Measurements from ENCODE around the gene KLF5. TPM values are rescaled to one million over a fixed set of nuclear protein-coding genes. Genes with fewer than 3 reads are reported as not detected.

Gene KLF5
- total RNA-seq, 1 experiment from 2014 or later = 65.9 TPM

GRCh38 chr13:73018336-73018735, 40.5 kb upstream of the KLF5 start:
- H3K9me2 ChIP-seq (ENCODE audit: insufficient read depth) = no peaks in the 10 kb centered on the region
- H3K27ac ChIP-seq = peak overlapping the region; percentile 53
- H3K27me3 ChIP-seq (ENCODE audit: insufficient read depth, low read depth) = no peaks in the 10 kb centered on the region
- no peak for TF ChIP-seq CTCF (conservative IDR thresholded peaks at IDR 0.05)
- TF ChIP-seq EZH2 (IDR thresholded peaks at IDR 0.05; ENCODE audit: low read depth) = no peak
- H3K4me3 ChIP-seq = no peak overlapping the region
- H3K4me2 ChIP-seq = peak overlapping the region; percentile 26; the same call in 1 of the 2 replicates
- CTCF ChIA-PET = no interaction called here
- H3K4me1 ChIP-seq (replicated peaks; ENCODE audit: insufficient read depth) = peaks cover 12% of the 10 kb centered on the region; the same call in 1 of the 2 replicates
- POLR2A ChIA-PET (ENCODE audit: unreplicated experiment) = interaction anchor here (0.6 kb wide), 2 partner anchors 42 to 412 kb away, joined by 3 to 4 read pairs; no protein-coding TSS in a partner anchor
- H3K79me2 ChIP-seq (ENCODE audit: low read depth) = no peaks in the 10 kb centered on the region
- H4K20me1 ChIP-seq (ENCODE audit: insufficient read depth) = no peaks in the 10 kb centered on the region
- no peaks in the 10 kb centered on the region for H3K9me3 ChIP-seq (ENCODE audit: insufficient read depth, low read depth)
- no peak overlapping the region for H2AFZ ChIP-seq
- BruUV-seq (replicated peaks) = no TSS peak
- intact Hi-C loops (cut with micrococcal nuclease; ENCODE audit: unreplicated experiment) = no loop called here
- peak in 1 of 2 experiments; percentile 72 for DNase-seq
- H3F3A ChIP-seq (ENCODE audit: insufficient read depth, low read depth) = peaks cover 10% of the 10 kb centered on the region
- H3K36me3 ChIP-seq (ENCODE audit: low read depth) = no peaks in the 10 kb centered on the region; the same call in 1 of the 2 replicates

GRCh38 chr13:73025217-73026012, 33.4 kb upstream of the KLF5 start:
- H3K27ac ChIP-seq = peak overlapping the region; percentile 28
- ChIA-PET POLR2A (ENCODE audit: unreplicated experiment) (interaction anchor here (0.7 kb wide), 1 partner anchor 121 kb away, joined by 10 read pairs; no protein-coding TSS in a partner anchor), CTCF (no interaction called here)
- no peaks in the 10 kb centered on the region for H4K20me1 ChIP-seq (ENCODE audit: insufficient read depth)
- no peak overlapping the region for H3K4me2 ChIP-seq
- H2AFZ ChIP-seq = no peak overlapping the region
- no peaks in the 10 kb centered on the region for H3K4me1 ChIP-seq (replicated peaks; ENCODE audit: insufficient read depth)
- H3K9me2 ChIP-seq (ENCODE audit: insufficient read depth) = no peaks in the 10 kb centered on the region
- DNase-seq = peak in 1 of 2 experiments; percentile 78
- intact Hi-C loops (cut with micrococcal nuclease; ENCODE audit: unreplicated experiment) = no loop called here
- no peaks in the 10 kb centered on the region; the same call in 1 of the 2 replicates for H3K36me3 ChIP-seq (ENCODE audit: low read depth)
- H3K79me2 ChIP-seq (ENCODE audit: low read depth) = no peaks in the 10 kb centered on the region
- no peaks in the 10 kb centered on the region; the same call in 1 of the 2 replicates for H3F3A ChIP-seq (ENCODE audit: insufficient read depth, low read depth)
- no peaks in the 10 kb centered on the region for H3K27me3 ChIP-seq (ENCODE audit: insufficient read depth, low read depth)
- no peaks in the 10 kb centered on the region for H3K9me3 ChIP-seq (ENCODE audit: insufficient read depth, low read depth)
- TF ChIP-seq EZH2 (IDR thresholded peaks at IDR 0.05; ENCODE audit: low read depth) (no peak), CTCF (conservative IDR thresholded peaks at IDR 0.05) (no peak)
- H3K4me3 ChIP-seq = no peak overlapping the region
- BruUV-seq (replicated peaks) = no TSS peak

GRCh38 chr13:73034901-73035300, 23.9 kb upstream of the KLF5 start:
- no peak overlapping the region for H3K27ac ChIP-seq
- CTCF ChIA-PET = interaction anchor here (0.7 kb wide), 1 partner anchor 49 kb away, joined by 5 read pairs; no protein-coding TSS in a partner anchor
- H3K36me3 ChIP-seq (ENCODE audit: low read depth) = no peaks in the 10 kb centered on the region
- no peak overlapping the region for H2AFZ ChIP-seq
- no peaks in the 10 kb centered on the region for H3K9me2 ChIP-seq (ENCODE audit: insufficient read depth)
- intact Hi-C loops (cut with micrococcal nuclease; ENCODE audit: unreplicated experiment) = no loop called here
- no peaks in the 10 kb centered on the region for H3K9me3 ChIP-seq (ENCODE audit: insufficient read depth, low read depth)
- TF ChIP-seq CTCF (conservative IDR thresholded peaks at IDR 0.05) (no peak), EZH2 (IDR thresholded peaks at IDR 0.05; ENCODE audit: low read depth) (no peak)
- DNase-seq = no peak
- POLR2A ChIA-PET (ENCODE audit: unreplicated experiment) = no interaction called here
- no peak overlapping the region for H3K4me2 ChIP-seq
- H3K4me3 ChIP-seq = no peak overlapping the region
- BruUV-seq (replicated peaks) = no TSS peak
- H3F3A ChIP-seq (ENCODE audit: insufficient read depth, low read depth) = peaks cover 20% of the 10 kb centered on the region
- no peaks in the 10 kb centered on the region for H4K20me1 ChIP-seq (ENCODE audit: insufficient read depth)
- peaks cover 15% of the 10 kb centered on the region for H3K4me1 ChIP-seq (replicated peaks; ENCODE audit: insufficient read depth)
- no peaks in the 10 kb centered on the region for H3K27me3 ChIP-seq (ENCODE audit: insufficient read depth, low read depth)
- no peaks in the 10 kb centered on the region for H3K79me2 ChIP-seq (ENCODE audit: low read depth)
